HepG2 (cell line): ENCODE data around the gene WBP1. TPM values are rescaled to one million over a fixed set of nuclear protein-coding genes. Genes with fewer than 3 reads are reported as not detected.
A peak's percentile ranks its signal among the peaks of the same experiment; 100 is the strongest.

Experiments
- BCL6 ChIP-seq: IDR thresholded peaks from 2 replicates; pipeline ENCODE4 v1.6.1; 2016; ENCODE audit warnings: missing genetic modification reagents, missing compliant biosample characterization
- CREB3 ChIP-seq: sonication (generic); formaldehyde crosslinking; IDR thresholded peaks from 2 replicates; pipeline ENCODE4 v1.5.0; 2020; ENCODE audit warnings: missing genetic modification reagents
- ESRRA ChIP-seq: sonication (generic); formaldehyde crosslinking; IDR thresholded peaks from 2 replicates; pipeline ENCODE4 v1.5.1; 2020; ENCODE audit warnings: mild to moderate bottlenecking, low read depth, missing genetic modification reagents
- ETV6 ChIP-seq: sonication (generic); formaldehyde crosslinking; conservative IDR thresholded peaks from 2 replicates; pipeline ENCODE4 v1.4.0; 2020; ENCODE audit warnings: missing genetic modification reagents
- HDAC2 ChIP-seq: sonication (generic); formaldehyde crosslinking; IDR thresholded peaks from 2 replicates; pipeline ENCODE4 v1.4.0; 2020; ENCODE audit warnings: missing genetic modification reagents
- HOXA5 ChIP-seq: sonication (generic); formaldehyde crosslinking; IDR thresholded peaks from 2 replicates; pipeline ENCODE4 v1.4.0; 2020; ENCODE audit warnings: missing genetic modification reagents
- MED1 ChIP-seq: sonication (generic); formaldehyde crosslinking; IDR thresholded peaks from 2 replicates; pipeline ENCODE4 v1.4.0; 2020; ENCODE audit warnings: missing genetic modification reagents
- MEIS1 ChIP-seq: sonication (generic); formaldehyde crosslinking; IDR thresholded peaks from 2 replicates; pipeline ENCODE4 v1.9.0; 2021; ENCODE audit warnings: mild to moderate bottlenecking, missing genetic modification reagents, moderate library complexity, borderline replicate concordance
- MTA3 ChIP-seq: sonication (generic); formaldehyde crosslinking; IDR thresholded peaks from 2 replicates; pipeline ENCODE4 v1.4.0; 2020; ENCODE audit warnings: missing genetic modification reagents
- NCOA2 ChIP-seq: sonication (generic); formaldehyde crosslinking; IDR thresholded peaks from 2 replicates; pipeline ENCODE4 v1.8.0; 2022; ENCODE audit warnings: inconsistent platforms
- NONO ChIP-seq, 2 experiments: fragments of 450-650 bp in 1 of 2; sonication (generic) in 1 of 2; formaldehyde crosslinking in 1 of 2; IDR thresholded peaks in 1 of 2; conservative IDR thresholded peaks in 1 of 2; 2 replicates each; pipeline versions ENCODE4 v1.6.1 to v1.8.0; 2017 to 2022; ENCODE audit warnings: mild to moderate bottlenecking in 1 of 2, missing genetic modification reagents in 1 of 2, moderate library complexity in 1 of 2
- POLR2G ChIP-seq: fragments of 200-400 bp; formaldehyde crosslinking; IDR thresholded peaks from 2 replicates; pipeline ENCODE4 v1.6.1; 2018; ENCODE audit warnings: mild to moderate bottlenecking, low read depth, low read length, moderate library complexity
- REL ChIP-seq: sonication (generic); formaldehyde crosslinking; conservative IDR thresholded peaks from 2 replicates; pipeline ENCODE4 v1.8.0; 2022; ENCODE audit warnings: mild to moderate bottlenecking, missing genetic modification reagents, moderate library complexity
- RNF2 ChIP-seq: fragments of 450-650 bp; conservative IDR thresholded peaks from 2 replicates; pipeline ENCODE4 v1.6.1; 2016; ENCODE audit warnings: low read depth
- SKI ChIP-seq: fragments of 450-650 bp; IDR thresholded peaks from one replicate; pipeline ENCODE4 v1.6.1; 2018; ENCODE audit warnings: mild to moderate bottlenecking; ENCODE audit not compliant: partially characterized antibody
- SOX6 ChIP-seq, 2 experiments: fragments of 450-650 bp in 1 of 2; sonication (generic) in 1 of 2; formaldehyde crosslinking in 1 of 2; IDR thresholded peaks; 2 replicates each; pipeline versions ENCODE4 v1.4.0 to v1.6.1; 2017 to 2020; ENCODE audit warnings: antibody characterized with exemption in 1 of 2, mild to moderate bottlenecking in 1 of 2, missing genetic modification reagents in 1 of 2
- ZEB1 ChIP-seq: IDR thresholded peaks from 2 replicates; pipeline ENCODE4 v1.6.1; 2012; ENCODE audit warnings: mild to moderate bottlenecking, low read depth, inconsistent platforms; ENCODE audit not compliant: insufficient replicate concordance
- ZNF570 ChIP-seq: sonication (generic); formaldehyde crosslinking; IDR thresholded peaks from 2 replicates; pipeline ENCODE4 v1.4.0; 2020; ENCODE audit warnings: mild to moderate bottlenecking, missing genetic modification reagents, borderline replicate concordance
- ZNF761 ChIP-seq: sonication (generic); formaldehyde crosslinking; conservative IDR thresholded peaks from 2 replicates; pipeline ENCODE4 v1.4.0; 2020; ENCODE audit warnings: mild to moderate bottlenecking, missing genetic modification reagents
- ZNF781 ChIP-seq: sonication (generic); formaldehyde crosslinking; IDR thresholded peaks from 2 replicates; pipeline ENCODE4 v1.5.1; 2020; ENCODE audit warnings: borderline replicate concordance, mild to moderate bottlenecking, missing genetic modification reagents; ENCODE audit errors: not compliant biosample characterization
- ZNF788 ChIP-seq: sonication (generic); formaldehyde crosslinking; IDR thresholded peaks from 2 replicates; pipeline ENCODE4 v1.5.0; 2020; ENCODE audit warnings: mild to moderate bottlenecking, missing genetic modification reagents, borderline replicate concordance
- ZSCAN30 ChIP-seq: sonication (generic); formaldehyde crosslinking; IDR thresholded peaks from 2 replicates; pipeline ENCODE4 v1.5.0; 2020; ENCODE audit warnings: mild to moderate bottlenecking, missing genetic modification reagents
- polyA plus RNA-seq, 8 experiments: library from polyadenylated mRNA; depleted of rRNA in 3 of 8; stranded (reverse) in 7 of 8; unstranded in 1 of 8; fragments of >200 nt; fragmentation: Illumina TruSeq in 4 of 8; extraction: Trizol in 4 of 8; gene quantifications; 2 replicates each; pipeline versions ENCODE4 v1.2.1 to v1.2.3, GENCODE V29; 2011 to 2016; ENCODE audit warnings: low read depth in 4 of 8, missing spikeins in 1 of 8, mixed read lengths in 1 of 8; ENCODE audit not compliant: insufficient read depth in 1 of 8
- total RNA-seq, 5 experiments: library from RNA; depleted of rRNA; stranded (reverse); fragments of >200 nt; fragmentation: Illumina TruSeq; extraction: Trizol; gene quantifications; 2 replicates each; pipeline ENCODE4 v1.2.3, GENCODE V29; 2016; ENCODE audit warnings: low read depth in 1 of 5
- TF ChIP-seq, protein P1 (sequence below): sonication (generic); formaldehyde crosslinking; IDR thresholded peaks from 2 replicates; pipeline ENCODE4 v1.4.0; 2020; ENCODE audit warnings: missing genetic modification reagents, borderline replicate concordance
- TF ChIP-seq, protein P2 (sequence below): IDR thresholded peaks from 2 replicates; pipeline ENCODE4 v1.6.1; 2016; ENCODE audit warnings: missing genetic modification reagents, missing compliant biosample characterization
- TF ChIP-seq, protein P3 (sequence below): sonication (generic); formaldehyde crosslinking; IDR thresholded peaks from 2 replicates; pipeline ENCODE4 v1.4.0; 2020; ENCODE audit warnings: missing genetic modification reagents, low read depth, mild to moderate bottlenecking, borderline replicate concordance

WBP1 gene
- total and polyA plus RNA-seq, 2 of the 13 experiments (the other 11 are each of a cell fraction or from before 2014, with no cell fraction given): 38.8 to 85.7 TPM

- TF ChIP-seq SOX6 (IDR thresholded peaks at IDR 0.05) (no peak), SOX6 (CRISPR knock-in tag; IDR thresholded peaks at IDR 0.05) (peak; percentile 84), ZSCAN30 (CRISPR knock-in tag) (peak; percentile 4; the same call in 1 of the 2 replicates), ESRRA (CRISPR knock-in tag) (0 out of 2 replicates have a peak, but pooled peaks have one; percentile 18), HDAC2 (CRISPR knock-in tag) (0 out of 2 replicates have a peak, but pooled peaks have one; percentile 37), RNF2 (no peak), BCL6 (peak; percentile 52; the same call in 1 of the 2 replicates), ZEB1 (peak; percentile 24), SKI (peak; percentile 74), NCOA2 (CRISPR knock-in tag) (peak; percentile 73; the same call in 1 of the 2 replicates), ZNF788 (CRISPR knock-in tag) (0 out of 2 replicates have a peak, but pooled peaks have one; percentile 17), ZNF570 (CRISPR knock-in tag) (0 out of 2 replicates have a peak, but pooled peaks have one; percentile 30), MEIS1 (CRISPR knock-in tag) (peak; percentile 78; the same call in 1 of the 2 replicates), NONO (IDR thresholded peaks at IDR 0.05) (no peak), NONO (CRISPR knock-in tag; conservative IDR thresholded peaks at IDR 0.05) (peak; percentile 82), REL (0 out of 2 replicates have a peak, but pooled peaks have one; percentile 32), ETV6 (CRISPR knock-in tag) (0 out of 2 replicates have a peak, but pooled peaks have one; percentile 36), CREB3 (CRISPR knock-in tag) (no peak), MTA3 (CRISPR knock-in tag) (no peak), ZNF781 (peak; percentile 16), ZNF761 (CRISPR knock-in tag) (peak; percentile 49; the same call in 1 of the 2 replicates), HOXA5 (peak; percentile 30; the same call in 1 of the 2 replicates), POLR2G (peak; percentile 29), MED1 (CRISPR knock-in tag) (peak; percentile 62; the same call in 1 of the 2 replicates)
- TF ChIP-seq, protein P1, sequence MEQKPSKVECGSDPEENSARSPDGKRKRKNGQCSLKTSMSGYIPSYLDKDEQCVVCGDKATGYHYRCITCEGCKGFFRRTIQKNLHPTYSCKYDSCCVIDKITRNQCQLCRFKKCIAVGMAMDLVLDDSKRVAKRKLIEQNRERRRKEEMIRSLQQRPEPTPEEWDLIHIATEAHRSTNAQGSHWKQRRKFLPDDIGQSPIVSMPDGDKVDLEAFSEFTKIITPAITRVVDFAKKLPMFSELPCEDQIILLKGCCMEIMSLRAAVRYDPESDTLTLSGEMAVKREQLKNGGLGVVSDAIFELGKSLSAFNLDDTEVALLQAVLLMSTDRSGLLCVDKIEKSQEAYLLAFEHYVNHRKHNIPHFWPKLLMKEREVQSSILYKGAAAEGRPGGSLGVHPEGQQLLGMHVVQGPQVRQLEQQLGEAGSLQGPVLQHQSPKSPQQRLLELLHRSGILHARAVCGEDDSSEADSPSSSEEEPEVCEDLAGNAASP: peak; percentile 21; the same call in 1 of the 2 replicates
- TF ChIP-seq, protein P2, sequence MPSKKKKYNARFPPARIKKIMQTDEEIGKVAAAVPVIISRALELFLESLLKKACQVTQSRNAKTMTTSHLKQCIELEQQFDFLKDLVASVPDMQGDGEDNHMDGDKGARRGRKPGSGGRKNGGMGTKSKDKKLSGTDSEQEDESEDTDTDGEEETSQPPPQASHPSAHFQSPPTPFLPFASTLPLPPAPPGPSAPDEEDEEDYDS (CRISPR knock-in tag): no peak
- TF ChIP-seq, protein P3, sequence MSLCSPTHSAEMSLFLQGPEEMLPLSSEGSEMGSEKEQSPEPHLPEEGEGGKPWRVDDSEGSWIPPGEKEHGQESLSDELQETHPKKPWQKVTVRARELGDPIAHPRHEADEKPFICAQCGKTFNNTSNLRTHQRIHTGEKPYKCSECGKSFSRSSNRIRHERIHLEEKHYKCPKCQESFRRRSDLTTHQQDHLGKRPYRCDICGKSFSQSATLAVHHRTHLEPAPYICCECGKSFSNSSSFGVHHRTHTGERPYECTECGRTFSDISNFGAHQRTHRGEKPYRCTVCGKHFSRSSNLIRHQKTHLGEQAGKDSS (CRISPR knock-in tag): 0 out of 2 replicates have a peak, but pooled peaks have one; percentile 32
Observed at GRCh38 chr2:74496997-74497776, 38.9 kb downstream of the WBP1 start (continued).
